Embryonic facial prominence (tissue), 1 donor: ENCODE data around the gene PTPRN2.
"Not testable (repeated sequence)": the region's sequence is repeated elsewhere in the genome, so short reads cannot be mapped to it uniquely, and the experiment has no call there.

Source experiments
- DNase-seq: peaks from one replicate; pipeline ENCODE4 v3.0.0-alpha.2; 2016; ENCODE audit errors: extremely low spot score

PTPRN2 gene

DNA sequence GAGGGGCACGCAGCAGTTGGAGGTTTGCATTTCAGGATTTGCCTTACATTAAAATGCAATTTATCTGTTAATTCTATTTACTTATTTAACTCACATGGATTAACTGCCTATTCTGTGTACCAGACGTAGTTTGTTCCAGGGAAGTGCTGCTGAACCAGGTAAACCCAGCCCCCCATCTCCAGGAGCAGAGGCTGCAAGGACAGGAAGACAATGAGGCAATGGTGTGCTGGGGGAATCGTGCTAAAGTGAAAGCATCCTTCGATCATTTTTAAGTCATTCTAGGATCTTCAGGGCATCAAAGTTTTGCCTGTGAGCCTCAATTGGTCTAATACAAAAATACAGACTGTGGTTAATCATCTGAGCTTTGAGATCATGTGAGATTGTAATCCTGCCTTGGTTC is 1084.4 kb downstream of the PTPRN2 start:
- no peak for DNase-seq

DNA sequence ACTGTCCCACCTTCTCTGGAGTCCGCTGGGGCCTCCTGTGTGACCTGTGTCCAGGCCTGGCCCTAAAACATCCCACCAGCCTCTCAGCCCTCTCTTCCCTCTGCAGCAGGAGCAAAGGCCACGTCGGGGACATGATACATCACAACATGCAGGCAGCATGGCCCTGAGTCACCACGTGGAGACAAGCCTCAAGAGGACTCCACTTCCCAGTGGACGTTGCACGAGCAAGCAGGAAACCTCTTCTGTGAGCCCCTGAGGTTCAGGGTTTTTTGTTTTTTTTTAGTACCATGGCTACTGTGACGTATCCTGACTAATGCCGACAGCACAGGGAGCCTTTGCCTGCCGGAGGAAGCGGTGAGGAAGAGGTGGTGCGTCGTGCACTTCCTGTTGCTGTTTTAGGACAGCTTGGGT is 1084.9 kb downstream of the PTPRN2 start:
- DNase-seq = no peak

DNA sequence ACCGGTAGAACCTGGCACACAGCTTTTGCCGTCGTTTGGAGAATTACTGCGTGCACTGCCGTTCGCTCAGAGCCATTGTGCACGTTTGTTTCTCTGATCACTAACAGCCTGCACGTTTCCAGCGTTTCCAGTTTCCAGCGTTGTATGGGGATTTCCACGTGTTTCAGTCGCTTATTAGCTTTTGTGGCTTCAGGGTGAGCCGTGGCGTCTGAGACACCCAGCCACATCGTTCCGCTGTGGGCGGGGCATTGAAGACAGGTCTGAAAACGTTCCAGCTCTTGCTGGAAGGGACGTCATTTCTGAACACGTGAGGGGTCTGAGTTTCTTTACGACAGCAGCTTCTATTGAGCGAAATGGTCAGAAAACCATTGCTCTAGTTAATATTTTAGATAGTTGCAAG is 1086.0 kb downstream of the PTPRN2 start:
- DNase-seq = no peak

DNA sequence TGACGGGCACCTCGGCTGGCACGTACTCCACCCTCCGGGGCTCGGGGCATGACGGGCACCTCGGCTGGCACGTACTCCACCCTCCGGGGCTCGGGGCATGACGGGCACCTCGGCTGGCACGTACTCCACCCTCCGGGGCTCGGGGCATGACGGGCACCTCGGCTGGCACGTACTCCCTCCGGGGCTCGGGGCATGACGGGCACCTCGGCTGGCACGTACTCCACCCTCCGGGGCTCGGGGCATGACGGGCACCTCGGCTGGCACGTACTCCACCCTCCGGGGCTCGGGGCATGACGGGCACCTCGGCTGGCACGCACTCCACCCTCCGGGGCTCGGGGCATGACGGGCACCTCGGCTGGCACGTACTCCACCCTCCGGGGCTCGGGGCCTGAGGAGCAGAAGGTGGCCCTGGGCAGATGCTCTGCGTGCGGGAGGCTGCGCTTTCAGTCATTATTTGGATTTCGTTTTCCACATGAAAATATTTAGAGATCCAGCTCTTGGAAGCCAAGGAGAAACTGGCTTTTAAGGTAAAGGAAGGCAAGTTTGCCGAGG is 1086.6 kb downstream of the PTPRN2 start:
- DNase-seq = not testable (repeated sequence)

DNA sequence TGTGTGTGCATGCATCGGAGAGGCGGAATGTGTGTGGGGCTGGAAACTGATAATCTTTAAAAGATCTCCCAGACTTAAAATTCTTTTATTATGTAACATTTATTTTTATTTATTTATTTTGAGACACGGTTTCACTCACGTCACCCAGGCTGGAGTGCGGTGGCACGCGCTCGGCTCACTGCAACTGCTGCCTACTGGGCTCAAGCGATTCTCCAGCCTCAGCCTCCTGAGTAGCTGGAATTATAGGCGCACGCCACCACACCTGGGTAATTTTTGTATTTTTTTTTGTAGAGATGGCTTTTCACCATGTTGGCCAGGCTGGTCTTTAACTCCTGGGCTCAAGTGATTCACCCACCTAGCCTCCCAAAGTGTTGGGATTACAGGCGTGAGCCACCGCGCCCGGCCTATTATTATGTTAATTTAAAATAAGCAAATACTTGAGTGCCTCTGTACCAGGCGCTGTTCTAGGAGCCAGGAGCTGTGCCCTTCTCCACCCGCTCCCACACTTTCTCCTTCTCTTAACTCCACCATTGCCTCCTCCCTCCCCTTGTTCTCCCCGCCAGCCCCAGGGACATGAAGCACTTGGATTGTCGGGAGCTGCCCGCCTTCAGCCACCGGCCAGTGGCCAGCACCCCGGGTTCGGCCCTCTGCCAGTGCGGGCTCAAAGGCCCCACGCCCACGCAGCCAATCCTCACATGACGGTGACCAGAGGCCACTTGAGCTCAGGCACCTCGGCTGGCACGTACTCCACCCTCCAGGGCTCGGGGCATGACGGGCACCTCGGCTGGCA is 1087.3 kb downstream of the PTPRN2 start:
- DNase-seq = no peak

DNA sequence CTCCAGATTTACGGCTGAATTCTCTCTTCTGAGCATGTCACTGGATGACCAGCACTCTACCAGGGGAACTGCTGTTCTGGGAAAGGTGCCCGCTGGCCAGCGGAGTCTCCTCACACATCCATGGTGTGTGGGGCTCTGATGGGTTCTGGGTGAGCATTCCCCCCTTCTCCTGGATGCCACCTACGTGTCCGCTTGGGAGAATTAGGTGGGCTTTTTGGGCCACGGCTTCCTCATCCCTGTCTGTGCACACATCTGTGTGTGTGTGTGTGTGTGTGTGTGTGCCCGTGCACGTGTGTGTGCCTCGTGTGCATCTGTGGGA is 1087.8 kb downstream of the PTPRN2 start:
- DNase-seq = no peak

DNA sequence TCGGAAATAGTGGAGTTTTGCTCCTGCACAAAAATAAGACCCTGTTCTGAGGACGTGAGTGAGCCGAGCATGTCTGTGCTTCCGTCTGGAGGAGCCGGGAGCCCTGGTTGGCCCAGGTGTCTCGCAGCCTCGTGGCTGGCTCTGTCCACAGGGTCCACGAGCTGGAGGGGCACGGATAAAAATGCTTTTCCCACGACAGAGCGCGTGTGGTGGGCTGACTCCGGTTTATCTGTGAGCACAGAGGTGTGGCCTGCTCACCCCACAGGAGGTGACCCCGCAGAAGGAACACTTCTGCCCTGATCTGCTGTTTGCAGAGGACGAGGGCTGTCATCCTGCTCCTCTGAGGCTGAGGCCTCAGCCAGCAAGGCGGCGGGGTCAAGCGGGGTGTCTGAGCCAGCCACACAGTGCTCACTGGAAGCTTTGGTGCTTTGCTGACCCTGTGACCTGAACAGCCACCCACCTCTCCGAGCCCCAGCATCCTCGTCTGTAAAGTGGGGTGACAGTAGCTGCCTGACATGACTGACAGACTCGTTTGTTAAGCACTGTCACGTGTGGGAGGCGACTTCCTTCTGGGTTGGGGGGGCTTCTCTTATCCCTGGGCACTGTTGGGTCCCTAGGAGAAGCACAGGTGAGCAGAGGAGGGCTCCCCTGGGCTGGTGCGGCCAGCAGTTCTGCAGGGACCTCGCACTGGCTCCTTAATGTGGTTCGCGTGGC is 1088.3 kb downstream of the PTPRN2 start:
- DNase-seq = no peak

DNA sequence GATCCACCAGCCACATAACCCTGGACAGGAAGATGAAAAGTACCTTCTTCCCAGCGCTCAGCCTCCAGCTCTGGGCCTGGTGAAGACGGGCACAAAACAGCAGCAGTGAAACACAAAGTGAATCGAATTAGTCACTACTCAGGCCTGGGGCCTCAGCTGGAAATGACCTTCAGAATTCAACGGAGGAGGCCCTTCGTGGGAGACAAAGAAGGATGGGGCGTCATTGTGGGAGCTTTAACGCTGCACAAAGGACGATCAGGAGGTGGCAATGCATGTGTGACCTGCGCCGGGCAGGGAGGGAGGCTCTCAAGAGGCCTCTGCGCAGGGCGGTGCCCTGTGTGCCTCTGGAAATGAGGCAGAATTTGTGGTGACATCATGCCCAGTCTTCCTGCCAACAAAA is 1089.0 kb downstream of the PTPRN2 start:
- no peak for DNase-seq

DNA sequence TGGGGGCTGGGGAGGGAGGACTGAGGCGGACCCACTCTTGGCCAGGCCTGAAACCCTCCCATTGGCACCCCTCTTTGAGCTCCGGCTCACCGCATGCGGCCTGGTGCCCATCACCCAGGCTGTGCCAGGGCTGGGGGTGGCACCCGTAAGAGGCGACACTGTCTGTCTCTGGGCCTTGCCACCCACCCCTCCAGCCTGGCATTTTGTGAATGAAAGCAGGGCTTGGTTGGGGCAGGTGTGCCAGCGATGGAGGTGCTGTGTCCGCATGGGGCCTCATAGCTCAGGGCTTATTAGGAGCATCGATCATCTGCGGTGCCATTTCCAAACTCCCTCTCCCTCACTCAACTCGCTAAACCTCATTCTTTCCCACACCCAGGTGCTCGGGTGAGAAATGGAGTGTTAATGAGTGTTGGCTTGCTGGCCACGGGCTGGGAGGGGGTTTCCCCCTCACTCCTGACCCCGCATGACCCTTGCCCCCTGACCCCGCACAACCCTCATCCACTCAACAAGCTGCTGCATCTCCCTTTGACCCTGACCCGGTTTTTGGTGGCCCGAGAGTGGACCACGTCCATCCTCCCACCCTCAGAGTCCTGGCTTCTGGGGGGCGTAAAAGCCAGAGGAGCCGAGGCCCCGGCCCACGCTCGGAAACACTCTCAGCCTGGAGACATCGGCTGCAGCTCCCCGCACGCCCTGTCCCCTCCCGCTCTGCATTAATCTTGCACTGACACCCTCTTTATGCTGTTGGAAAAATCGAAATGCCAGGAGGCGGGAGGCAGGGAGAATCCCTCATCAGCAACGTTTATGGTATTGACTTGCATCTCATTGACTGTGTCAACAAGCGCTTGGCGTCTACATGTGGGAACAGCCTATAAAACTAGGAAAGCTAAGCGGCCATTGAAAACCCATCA is 1089.6 kb downstream of the PTPRN2 start:
- DNase-seq = no peak

DNA sequence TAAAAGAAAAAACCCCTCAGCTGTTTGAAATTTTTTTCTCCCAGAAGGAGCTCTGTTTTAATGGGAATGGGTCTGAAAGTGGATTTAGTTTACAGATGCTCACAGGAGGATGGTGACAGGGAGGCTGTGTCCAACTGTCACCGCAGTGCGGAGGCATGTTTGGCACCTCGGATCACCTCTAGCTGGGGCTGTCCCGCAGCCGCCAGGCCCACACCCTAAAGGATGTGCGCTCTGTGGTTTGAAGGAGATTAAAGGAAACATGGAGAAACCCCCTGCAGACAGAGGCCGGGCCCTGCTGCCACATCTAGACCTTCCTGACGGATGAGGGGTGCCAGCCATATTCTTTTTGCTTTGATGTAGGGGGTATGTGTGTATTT is 1090.3 kb downstream of the PTPRN2 start:
- no peak for DNase-seq

DNA sequence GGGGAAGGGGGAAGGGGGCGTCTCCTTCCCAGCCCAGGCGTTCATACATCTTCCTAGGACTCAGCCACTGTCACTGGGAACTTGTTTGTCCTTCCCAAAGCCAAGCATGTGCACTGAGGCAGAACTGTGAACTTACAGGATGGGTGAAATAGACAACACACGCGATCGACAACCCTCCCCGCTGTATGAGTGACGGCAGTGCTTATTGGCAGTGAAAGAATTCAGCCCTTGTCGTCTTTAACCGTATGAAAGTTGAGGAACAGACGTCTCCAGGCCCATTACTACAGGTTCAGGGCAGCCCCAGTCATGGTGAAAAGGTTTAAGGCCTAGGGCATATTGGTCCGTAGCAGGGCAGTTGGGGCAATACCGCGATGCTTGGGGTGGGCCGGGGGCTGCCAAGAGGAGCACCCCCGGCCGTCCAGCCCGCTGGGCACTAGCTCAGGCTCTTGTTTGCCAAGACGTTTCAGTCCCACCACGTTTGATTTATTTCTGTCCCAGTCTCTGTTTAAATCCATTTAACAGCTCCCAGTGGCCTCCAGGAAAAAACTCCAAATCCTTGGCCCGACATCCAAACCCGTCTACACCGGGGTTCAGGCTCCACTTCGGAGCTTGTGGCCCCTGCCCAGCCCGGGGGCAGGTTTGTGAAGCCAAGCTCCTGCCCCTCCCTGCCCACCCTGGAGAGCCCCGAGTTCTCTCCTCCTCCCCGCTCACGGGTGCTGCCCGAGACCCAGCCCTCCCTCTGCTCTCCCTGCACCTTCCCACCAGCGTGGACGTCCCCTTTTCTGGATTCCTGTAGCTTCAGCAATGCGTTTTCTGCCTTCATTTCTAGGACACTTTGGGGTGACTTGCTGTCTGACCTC is 1091.0 kb downstream of the PTPRN2 start:
- no peak for DNase-seq

DNA sequence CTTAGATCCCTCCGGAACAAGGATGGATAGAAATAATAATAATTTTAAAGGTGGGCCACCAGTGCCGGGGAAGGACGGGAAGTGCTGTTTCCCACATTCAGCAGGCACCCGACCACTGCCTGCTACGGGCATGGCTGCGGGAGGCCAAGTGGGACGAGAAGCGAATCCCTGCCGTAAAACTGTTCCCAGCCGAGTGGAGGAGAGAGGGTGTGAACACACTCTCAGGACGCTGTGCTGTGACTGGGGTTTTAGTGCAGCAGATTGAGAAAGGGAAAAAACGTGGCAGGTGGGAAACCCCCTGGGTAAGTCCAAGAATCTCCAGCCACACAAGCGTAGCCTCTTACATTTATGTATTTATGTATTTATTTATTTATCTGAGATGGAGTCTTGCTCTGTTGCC is 1092.0 kb downstream of the PTPRN2 start:
- no peak for DNase-seq

DNA sequence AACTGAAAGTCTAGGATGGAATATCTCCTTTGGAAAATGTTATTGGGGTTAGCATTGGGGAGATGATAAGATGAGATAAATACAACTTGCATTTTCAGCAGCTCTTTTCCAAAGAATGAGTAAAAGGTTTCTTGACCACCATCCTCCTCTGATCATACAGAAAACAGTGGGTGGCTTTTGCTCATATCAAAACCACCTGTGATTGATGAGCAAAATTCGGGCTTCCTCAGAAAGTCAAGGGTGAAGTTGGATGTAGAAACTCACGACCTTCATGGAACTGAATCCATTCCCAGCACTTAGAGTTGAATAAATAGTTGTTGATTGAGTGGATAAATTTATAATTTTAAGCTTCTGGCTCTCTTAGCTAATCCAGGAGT is 1092.5 kb downstream of the PTPRN2 start:
- no peak for DNase-seq

DNA sequence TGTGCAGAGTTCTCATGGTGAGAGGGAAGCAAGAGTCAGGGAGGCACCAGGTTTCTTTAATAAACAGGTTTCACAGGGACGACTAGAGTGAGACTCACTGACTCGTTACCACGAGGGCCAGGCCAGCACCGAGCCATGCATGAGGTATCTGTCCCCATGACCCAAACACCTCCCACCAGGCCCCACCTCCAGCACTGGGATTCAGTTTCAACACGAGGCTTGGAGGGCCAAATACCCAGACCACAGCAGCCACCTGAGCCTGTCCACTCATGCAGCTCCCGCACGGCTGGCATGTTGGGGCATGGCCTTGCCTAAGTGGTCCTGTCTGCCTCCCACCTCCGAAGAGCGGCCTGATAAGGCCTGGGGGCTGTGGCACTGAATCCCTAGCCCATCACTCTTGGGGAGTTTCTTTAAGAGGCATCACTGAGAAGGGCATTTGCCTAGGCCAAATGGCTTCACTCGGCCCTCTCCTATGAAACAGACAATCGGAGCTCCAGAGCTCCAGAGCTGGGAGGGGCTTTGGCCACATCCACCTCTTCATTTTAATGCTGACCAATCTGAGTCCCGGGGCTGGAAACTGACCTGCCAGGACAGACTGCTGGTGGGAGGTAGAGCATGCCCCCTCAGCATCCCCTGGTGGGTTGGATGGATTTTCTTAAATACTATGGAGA is 1093.0 kb downstream of the PTPRN2 start:
- DNase-seq = no peak

DNA sequence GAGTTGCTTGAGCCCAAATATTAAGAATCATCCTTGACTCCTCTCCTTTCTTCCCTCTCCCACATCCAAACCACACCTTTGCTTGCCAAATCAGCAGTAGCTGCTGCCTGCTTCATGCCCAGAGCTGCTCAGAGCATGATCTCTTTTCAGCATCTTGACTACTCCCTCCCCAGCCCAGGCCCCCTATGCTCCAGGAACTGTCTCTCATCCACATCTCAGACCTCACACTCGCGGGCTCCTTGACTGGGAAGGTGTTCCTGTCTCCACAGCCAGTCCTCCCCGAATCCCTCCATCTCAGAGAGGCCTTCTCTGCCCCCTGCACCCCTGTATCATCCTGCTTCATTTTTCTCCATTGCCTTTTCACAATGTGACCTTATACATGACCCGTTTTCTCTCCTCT is 1093.8 kb downstream of the PTPRN2 start:
- no peak for DNase-seq

DNA sequence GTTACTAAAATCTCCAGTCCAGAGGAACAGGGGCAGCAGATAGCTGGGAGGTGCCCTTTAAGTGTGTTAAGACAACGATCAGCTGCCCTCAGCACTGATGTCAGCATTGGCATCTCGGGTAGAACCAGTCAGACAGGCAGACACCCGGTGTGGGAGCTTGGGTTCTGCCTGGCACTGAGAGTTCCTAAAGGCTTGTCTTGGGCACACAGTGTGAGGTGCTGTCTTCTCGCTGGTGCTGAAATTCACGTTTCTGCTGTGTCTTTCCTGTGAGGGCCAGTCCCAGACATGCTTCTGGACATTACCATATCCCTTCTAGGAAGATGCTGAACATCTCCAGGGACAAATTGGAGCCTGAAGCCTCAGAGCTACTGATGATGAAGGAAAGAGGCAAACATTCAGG is 1094.6 kb downstream of the PTPRN2 start:
- DNase-seq = no peak

DNA sequence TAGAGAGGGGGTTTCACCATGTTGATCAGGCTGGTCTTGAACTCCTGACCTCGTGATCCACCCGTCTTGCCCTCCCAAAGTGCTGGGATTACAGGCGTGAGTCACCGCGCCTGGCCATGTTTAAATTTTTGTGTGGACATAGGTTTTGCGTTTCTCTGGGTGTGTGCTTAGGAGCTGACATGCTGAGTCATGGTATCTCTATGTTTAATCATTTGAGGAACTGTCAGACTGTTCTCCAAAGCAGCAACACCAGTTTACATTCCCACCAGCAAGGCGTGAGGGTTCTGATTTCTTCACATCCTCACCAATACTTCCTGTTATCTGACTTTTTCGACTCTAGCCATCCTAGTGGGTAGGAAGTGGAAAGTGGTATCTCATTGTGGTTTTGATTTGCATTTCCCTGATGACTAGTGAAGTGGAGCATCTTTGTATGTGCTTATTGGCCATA is 1097.1 kb downstream of the PTPRN2 start:
- no peak for DNase-seq

DNA sequence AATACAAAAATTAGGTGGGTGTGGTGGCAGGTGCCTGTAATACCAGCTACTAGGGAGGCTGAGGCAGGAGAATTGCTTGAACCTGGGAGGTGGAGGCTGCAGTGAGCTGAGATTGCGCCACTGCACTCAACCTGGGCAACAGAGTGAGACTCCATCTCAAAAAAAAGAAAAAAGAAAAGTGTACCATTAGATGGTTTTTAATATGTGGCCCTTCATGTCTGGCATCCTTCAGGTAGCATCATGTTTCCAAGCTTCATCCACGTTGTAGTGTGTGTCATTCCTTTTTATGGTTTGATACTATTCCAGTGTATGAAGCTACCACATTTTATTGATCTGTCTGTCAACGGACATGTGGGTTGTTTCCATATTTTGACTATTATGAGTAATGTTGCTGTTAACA is 1097.8 kb downstream of the PTPRN2 start:
- not testable (repeated sequence) for DNase-seq
